ENCODE measurements around the gene SMIM3. TPM values are rescaled to one million over a fixed set of nuclear protein-coding genes. Genes with fewer than 3 reads are reported as not detected.

Gene SMIM3
- total and polyA plus RNA-seq, 2 of the 13 experiments (the other 11 are each of a cell fraction or from before 2014, with no cell fraction given) = 11.6 to 96.7 TPM

- TF ChIP-seq CSRNP2 (CRISPR knock-in tag; conservative IDR thresholded peaks at IDR 0.05; ENCODE audit: low read depth) (no peak), NCOA5 (CRISPR knock-in tag; IDR thresholded peaks at IDR 0.05) (no peak), SMARCC2 (IDR thresholded peaks at IDR 0.05) (no peak), MBNL3 (CRISPR knock-in tag; conservative IDR thresholded peaks at IDR 0.05) (no peak), THYN1 (CRISPR knock-in tag; IDR thresholded peaks at IDR 0.05; ENCODE audit: borderline replicate concordance, low read depth) (no peak), ZNF564 (CRISPR knock-in tag; IDR thresholded peaks at IDR 0.05) (no peak), DR1 (CRISPR knock-in tag; IDR thresholded peaks at IDR 0.05) (no peak), UBTF (CRISPR knock-in tag; IDR thresholded peaks at IDR 0.05) (no peak), TRIM24 (CRISPR knock-in tag; IDR thresholded peaks at IDR 0.05) (no peak), ARNTL (CRISPR knock-in tag; IDR thresholded peaks at IDR 0.05) (no peak), CCAR2 (optimal IDR thresholded peaks at IDR 0.05; ENCODE audit: low read depth, low read length) (no peak), ZSCAN20 (CRISPR knock-in tag; IDR thresholded peaks at IDR 0.05; ENCODE audit: borderline replicate concordance) (no peak), ZNF580 (CRISPR knock-in tag; IDR thresholded peaks at IDR 0.05; ENCODE audit: borderline replicate concordance, low read depth) (no peak), PTBP1 (IDR thresholded peaks at IDR 0.05; ENCODE audit: low read depth, low read length, poor library complexity, severe bottlenecking) (no peak), ZNF724P (CRISPR knock-in tag; IDR thresholded peaks at IDR 0.05; ENCODE audit: borderline replicate concordance) (0 out of 2 replicates have a peak, but pooled peaks have one; percentile 27), TCF7L2 (IDR thresholded peaks at IDR 0.05; ENCODE audit: low read depth, low read length) (no peak), NFATC3 (CRISPR knock-in tag; IDR thresholded peaks at IDR 0.05) (no peak), ZNF337 (CRISPR knock-in tag; IDR thresholded peaks at IDR 0.05; ENCODE audit: borderline replicate concordance, low read depth) (no peak), ESRRA (CRISPR knock-in tag; IDR thresholded peaks at IDR 0.05; ENCODE audit: low read depth) (no peak), ZNF776 (CRISPR knock-in tag; IDR thresholded peaks at IDR 0.05) (no peak)
These were observed 15.4 kb upstream of the SMIM3 start (continued) for GRCh38 chr5:150763023-150763769.

Data from HepG2 (cell line).